PC-3 (cell line): ENCODE measurements around the gene MEAF6. TPM values are rescaled to one million over a fixed set of nuclear protein-coding genes. Genes with fewer than 3 reads are reported as not detected.

Experiments used
- ATAC-seq: fragments of 200-7000 bp; cut with Tn5 transposase; 2 replicates; pipeline ENCODE4 v1.9.1; 2020; ENCODE audit warnings: mild to moderate bottlenecking, moderate library complexity
- BruUV-seq: library from RNA; stranded (reverse); fragments of 400-500 nt; replicated peaks from 2 replicates; lab custom pipeline; 2021; lab: Mats Ljungman, UMichigan
- CTCF ChIA-PET: fragments of 300-600 bp; sonication (Branson Sonifier 250); formaldehyde crosslinking; loops from one replicate; lab custom pipeline; 2022; ENCODE audit warnings: antibody characterized with exemption; lab: Charles Lee
- POLR2A ChIA-PET: fragments of 300-600 bp; sonication (Branson Sonifier 250); formaldehyde crosslinking; loops from one replicate; lab custom pipeline; 2022; ENCODE audit warnings: antibody characterized with exemption; ENCODE audit not compliant: unreplicated experiment; lab: Charles Lee
- DNase-seq: peaks from one replicate; pipeline ENCODE4 v3.0.0-alpha.2; 2015
- H2AFZ ChIP-seq: fragments of 300-600 bp; sonication (generic); 2 replicates; pipeline ENCODE4 v1.6.0; 2016; ENCODE audit warnings: antibody characterized with exemption, low read length
- H3F3A ChIP-seq: fragments of 300-600 bp; sonication (generic); one replicate; pipeline ENCODE4 v1.6.0; 2017; ENCODE audit warnings: antibody characterized with exemption, low read length, control low read depth, mild to moderate bottlenecking; ENCODE audit not compliant: unreplicated experiment
- H3K27ac ChIP-seq: fragments of 300-600 bp; sonication (generic); 2 replicates; pipeline ENCODE4 v1.5.1; 2016; ENCODE audit warnings: mild to moderate bottlenecking, low read length
- H3K27me3 ChIP-seq: fragments of 300-600 bp; sonication (generic); 2 replicates; pipeline ENCODE4 v1.6.1; 2016; ENCODE audit warnings: low read length, mixed read lengths
- H3K36me3 ChIP-seq: fragments of 300-600 bp; sonication (generic); 2 replicates; pipeline ENCODE4 v1.6.1; 2016; ENCODE audit warnings: low read depth, mixed run types, low read length, mixed read lengths
- H3K4me1 ChIP-seq: fragments of 300-600 bp; sonication (generic); 2 replicates; pipeline ENCODE4 v1.5.1; 2016; ENCODE audit warnings: low read length; ENCODE audit not compliant: insufficient read depth
- H3K4me2 ChIP-seq: fragments of 300-600 bp; sonication (generic); 2 replicates; pipeline ENCODE4 v1.6.0; 2016; ENCODE audit warnings: low read length
- H3K4me3 ChIP-seq: fragments of 300-600 bp; sonication (generic); 2 replicates; pipeline ENCODE4 v1.5.1; 2016; ENCODE audit warnings: mild to moderate bottlenecking, low read length, mixed read lengths
- H3K79me2 ChIP-seq: fragments of 300-600 bp; sonication (generic); 2 replicates; pipeline ENCODE4 v1.6.1; 2017; ENCODE audit warnings: low read length, mixed read lengths
- H3K9ac ChIP-seq: fragments of 300-600 bp; sonication (generic); 2 replicates; pipeline ENCODE4 v1.6.0; 2016; ENCODE audit warnings: mild to moderate bottlenecking, low read length
- H3K9me2 ChIP-seq: fragments of 300-600 bp; sonication (generic); replicated peaks from 2 replicates; pipeline ENCODE4 v1.6.1; 2016; ENCODE audit warnings: mixed run types, low read length, mixed read lengths
- H3K9me3 ChIP-seq: fragments of 300-600 bp; sonication (generic); 2 replicates; pipeline ENCODE4 v1.6.1; 2016; ENCODE audit warnings: low read length, mixed read lengths
- H4K20me1 ChIP-seq: fragments of 300-600 bp; sonication (generic); 2 replicates; pipeline ENCODE4 v1.6.1; 2016; ENCODE audit warnings: low read length, mixed read lengths
- CTCF ChIP-seq: fragments of 300-600 bp; sonication (generic); conservative IDR thresholded peaks from 2 replicates; pipeline ENCODE4 v1.5.1; 2017; ENCODE audit warnings: antibody characterized with exemption, low read depth, mild to moderate bottlenecking, low read length
- EZH2 ChIP-seq: fragments of 300-600 bp; sonication (generic); IDR thresholded peaks from one replicate; pipeline ENCODE4 v1.6.1; 2017; ENCODE audit warnings: antibody characterized with exemption, mild to moderate bottlenecking, low read length; ENCODE audit not compliant: unreplicated experiment
- EZH2phosphoT487 ChIP-seq: fragments of 300-600 bp; sonication (generic); IDR thresholded peaks from 2 replicates; pipeline ENCODE4 v1.6.1; 2018; ENCODE audit warnings: mild to moderate bottlenecking, antibody characterized with exemption, low read length, borderline replicate concordance
- intact Hi-C: fragments of 100-400 bp; cut with micrococcal nuclease; formaldehyde crosslinking; loops from 2 replicates; pipeline ENCODE4 v1.9.0; 2023
- total RNA-seq: library from RNA; depleted of rRNA; stranded (reverse); fragments of >200 nt; gene quantifications from 2 replicates; pipeline ENCODE4 v1.2.3, GENCODE V29; 2014

Gene MEAF6
- total RNA-seq, 1 experiment from 2014 or later = 87.0 TPM

GRCh38 chr1:37482796-37483744, 31.5 kb downstream of the MEAF6 start:
- peaks cover 41% of the 10 kb centered on the region for H3K79me2 ChIP-seq
- TF ChIP-seq EZH2 = no peak
- no peak for TF ChIP-seq EZH2phosphoT487
- no peak for TF ChIP-seq CTCF
- ATAC-seq (no peak), DNase-seq (no peak)
- BruUV-seq = no TSS peak
- H3K4me2 ChIP-seq = no peak overlapping the region
- H3K4me1 ChIP-seq = peaks cover 54% of the 10 kb centered on the region
- POLR2A ChIA-PET = no interaction called here
- H2AFZ ChIP-seq = no peak overlapping the region
- H3K4me3 ChIP-seq = no peak overlapping the region
- H3K9ac ChIP-seq = no peak overlapping the region
- H3K27me3 ChIP-seq = no peaks in the 10 kb centered on the region
- intact Hi-C loops = no loop called here
- CTCF ChIA-PET = no interaction called here
- no peaks in the 10 kb centered on the region for H3K9me2 ChIP-seq
- no peaks in the 10 kb centered on the region; the same call in 1 of the 2 replicates for H4K20me1 ChIP-seq
- H3K36me3 ChIP-seq = peaks cover 39% of the 10 kb centered on the region
- H3F3A ChIP-seq = no peaks in the 10 kb centered on the region
- H3K9me3 ChIP-seq = no peaks in the 10 kb centered on the region
- no peak overlapping the region for H3K27ac ChIP-seq

- intact Hi-C loops = no loop called here
- H3K9ac ChIP-seq = no peak overlapping the region
- no peak overlapping the region for H3K4me2 ChIP-seq
- H3K4me3 ChIP-seq = no peak overlapping the region
- TF ChIP-seq EZH2 = no peak
- TF ChIP-seq CTCF = no peak
- TF ChIP-seq EZH2phosphoT487 = no peak
- ChIA-PET POLR2A (no interaction called here), CTCF (no interaction called here)
- ATAC-seq (no peak), DNase-seq (no peak)
- no peaks in the 10 kb centered on the region for H3F3A ChIP-seq
- peaks cover 61% of the 10 kb centered on the region for H3K4me1 ChIP-seq
- peaks cover 50% of the 10 kb centered on the region for H3K79me2 ChIP-seq
- no peaks in the 10 kb centered on the region for H3K27me3 ChIP-seq
- H4K20me1 ChIP-seq = no peaks in the 10 kb centered on the region; the same call in 1 of the 2 replicates
- peaks cover 41% of the 10 kb centered on the region for H3K36me3 ChIP-seq
- H3K9me2 ChIP-seq = no peaks in the 10 kb centered on the region
- H3K27ac ChIP-seq = no peak overlapping the region
- no TSS peak for BruUV-seq
- no peaks in the 10 kb centered on the region for H3K9me3 ChIP-seq
- no peak overlapping the region for H2AFZ ChIP-seq
Observed at GRCh38 chr1:37482004-37482785, 32.4 kb downstream of the MEAF6 start.
